GM23338 (cell line): Measurements from ENCODE around the gene HNRNPA1. TPM values are rescaled to one million over a fixed set of nuclear protein-coding genes. Genes with fewer than 3 reads are reported as not detected.
A peak's percentile ranks its signal among the peaks of the same experiment; 100 is the strongest.

Experiments used
- ATAC-seq: fragments of 200-7000 bp; cut with Tn5 transposase; 3 replicates; pipeline ENCODE4 v1.9.1; 2020
- DNase-seq: peaks from one replicate; pipeline ENCODE4 v3.0.0-alpha.2; 2015; ENCODE audit warnings: low spot score
- H2AFZ ChIP-seq: fragments of 200-600 bp; sonication (generic); 2 replicates; pipeline ENCODE4 v1.8.0; 2016; ENCODE audit warnings: antibody characterized with exemption, mild to moderate bottlenecking, moderate library complexity
- H3F3A ChIP-seq: fragments of 200-600 bp; sonication (generic); replicated peaks from 2 replicates; pipeline ENCODE4 v1.8.0; 2017; ENCODE audit warnings: antibody characterized with exemption, mixed run types, low read depth
- H3K27ac ChIP-seq: fragments of 200-600 bp; sonication (generic); 2 replicates; pipeline ENCODE4 v1.6.1; 2016; ENCODE audit warnings: low read depth
- H3K27me3 ChIP-seq: fragments of 200-600 bp; sonication (generic); 2 replicates; pipeline ENCODE4 v1.8.0; 2016; ENCODE audit warnings: mild to moderate bottlenecking, mixed run types, moderate library complexity; ENCODE audit not compliant: insufficient read depth
- H3K36me3 ChIP-seq: fragments of 200-600 bp; sonication (generic); 2 replicates; pipeline ENCODE4 v1.8.0; 2016; ENCODE audit warnings: mild to moderate bottlenecking; ENCODE audit not compliant: insufficient read depth
- H3K4me1 ChIP-seq: fragments of 200-600 bp; sonication (generic); 2 replicates; pipeline ENCODE4 v1.8.0; 2016; ENCODE audit warnings: mild to moderate bottlenecking, moderate library complexity; ENCODE audit not compliant: insufficient read depth
- H3K4me2 ChIP-seq: fragments of 200-600 bp; sonication (generic); 2 replicates; pipeline ENCODE4 v1.7.1; 2017; ENCODE audit warnings: mixed run types
- H3K4me3 ChIP-seq: fragments of 200-600 bp; sonication (generic); 2 replicates; pipeline ENCODE4 v1.6.1; 2016; ENCODE audit warnings: mixed run types
- H3K79me2 ChIP-seq: fragments of 200-600 bp; sonication (generic); replicated peaks from 2 replicates; pipeline ENCODE4 v1.8.0; 2017; ENCODE audit warnings: mild to moderate bottlenecking; ENCODE audit not compliant: insufficient read depth
- H3K9me2 ChIP-seq: fragments of 200-600 bp; sonication (generic); 2 replicates; pipeline ENCODE4 v1.8.0; 2017; ENCODE audit not compliant: insufficient read depth
- H4K20me1 ChIP-seq: fragments of 200-600 bp; sonication (generic); replicated peaks from 2 replicates; pipeline ENCODE4 v1.8.0; 2017; ENCODE audit warnings: mild to moderate bottlenecking; ENCODE audit not compliant: insufficient read depth
- H3K27ac Mint-ChIP-seq: 2 replicates; pipeline ENCODE4 v1.8.0; 2020; ENCODE audit warnings: inconsistent platforms, mild to moderate bottlenecking, moderate library complexity, mixed read lengths
- H3K27me3 Mint-ChIP-seq: 3 replicates; pipeline ENCODE4 v1.8.0; 2022; ENCODE audit warnings: low read depth, mild to moderate bottlenecking, moderate library complexity, mixed read lengths, inconsistent platforms; ENCODE audit not compliant: insufficient read depth, poor library complexity
- H3K36me3 Mint-ChIP-seq: 3 replicates; pipeline ENCODE4 v1.8.0; 2021; ENCODE audit warnings: low read depth, mild to moderate bottlenecking, inconsistent platforms, moderate library complexity, mixed read lengths
- H3K4me1 Mint-ChIP-seq: 3 replicates; pipeline ENCODE4 v1.8.0; 2020; ENCODE audit warnings: mild to moderate bottlenecking, inconsistent platforms, mixed read lengths
- H3K4me3 Mint-ChIP-seq: 3 replicates; pipeline ENCODE4 v1.8.0; 2021; ENCODE audit warnings: moderate library complexity, mild to moderate bottlenecking, inconsistent platforms, mixed read lengths
- H3K9me3 Mint-ChIP-seq: 3 replicates; pipeline ENCODE4 v1.8.0; 2020; ENCODE audit warnings: moderate library complexity, mild to moderate bottlenecking, inconsistent platforms, mixed read lengths
- CREB1 ChIP-seq: fragments of 250-450 bp; sonication (Bioruptor Pico); IDR thresholded peaks from 2 replicates; pipeline ENCODE4 v1.5.0; 2020; ENCODE audit warnings: low read depth, mild to moderate bottlenecking, moderate library complexity
- ETS1 ChIP-seq: IDR thresholded peaks from 2 replicates; pipeline ENCODE4 v1.6.1; 2016; ENCODE audit warnings: antibody characterized with exemption
- EZH2 ChIP-seq: fragments of 200-600 bp; sonication (generic); IDR thresholded peaks from one replicate; pipeline ENCODE4 v1.8.0; 2017; ENCODE audit warnings: antibody characterized with exemption, mild to moderate bottlenecking, low read depth; ENCODE audit not compliant: unreplicated experiment
- JUNB ChIP-seq: IDR thresholded peaks from one replicate; pipeline ENCODE4 v1.6.1; 2016; ENCODE audit warnings: antibody characterized with exemption; ENCODE audit not compliant: unreplicated experiment
- POLR2AphosphoS5 ChIP-seq: IDR thresholded peaks from 2 replicates; pipeline ENCODE4 v1.6.1; 2016; ENCODE audit warnings: antibody characterized with exemption, low read depth
- STAT1 ChIP-seq: IDR thresholded peaks from one replicate; pipeline ENCODE4 v1.6.1; 2016; ENCODE audit warnings: antibody characterized with exemption; ENCODE audit not compliant: unreplicated experiment
- ZNF114 ChIP-seq: fragments of 250-450 bp; sonication (Bioruptor Pico); IDR thresholded peaks from 2 replicates; pipeline ENCODE4 v1.5.0; 2020; ENCODE audit warnings: mild to moderate bottlenecking, moderate library complexity
- ZNF331 ChIP-seq: fragments of 250-450 bp; sonication (Bioruptor Pico); IDR thresholded peaks from 2 replicates; pipeline ENCODE4 v1.5.0; 2020; ENCODE audit warnings: low read depth, mild to moderate bottlenecking, moderate library complexity
- ZNF462 ChIP-seq: fragments of 250-450 bp; sonication (Bioruptor Pico); IDR thresholded peaks from 2 replicates; pipeline ENCODE4 v1.5.0; 2020; ENCODE audit warnings: mild to moderate bottlenecking, moderate library complexity
- polyA plus RNA-seq: library from polyadenylated mRNA; unstranded; fragments of >200 nt; fragmentation: Nextera tagmentation; extraction: Ambion mirVana; gene quantifications from 2 replicates; pipeline ENCODE4 v1.2.1, GENCODE V29; 2016
- total RNA-seq: library from RNA; depleted of rRNA; stranded (reverse); fragments of >200 nt; shearing (Covaris generic); gene quantifications from 2 replicates; pipeline ENCODE4 v1.2.3, GENCODE V29; 2014
- TF ChIP-seq, protein P1 (sequence below): IDR thresholded peaks from one replicate; pipeline ENCODE4 v1.6.1; 2018; ENCODE audit warnings: antibody characterized with exemption; ENCODE audit not compliant: unreplicated experiment

Gene HNRNPA1
- total and polyA plus RNA-seq, 2 experiments from 2014 or later, result 1,104 to 2,576 TPM

DNA sequence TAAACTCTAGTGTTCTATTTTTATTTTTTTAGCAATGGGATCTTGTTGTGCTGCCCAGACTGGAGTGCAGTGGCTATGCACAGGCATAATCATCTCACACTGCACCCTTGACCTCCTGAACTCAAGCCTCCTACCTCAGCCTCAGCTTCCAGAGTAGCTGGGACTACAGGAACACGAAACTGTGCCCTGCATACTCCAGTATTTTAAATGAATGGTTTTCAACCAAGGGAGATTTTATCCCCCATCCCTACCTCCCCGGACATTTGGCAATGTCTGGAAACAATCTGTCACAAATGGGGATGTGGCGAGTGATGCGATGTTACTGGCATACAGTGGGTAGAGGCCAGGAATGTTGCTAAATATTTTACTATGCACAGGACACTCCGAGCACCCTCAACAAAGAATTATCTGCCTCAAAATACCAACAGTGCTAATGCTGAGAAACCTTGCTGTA lies 2.7 kb upstream of the HNRNPA1 start:
- Histone ChIP-seq H3K4me2 (peak overlapping the region; percentile 88), H3K79me2 (peaks cover 85% of the 10 kb centered on the region), H3K4me1 (peaks cover 31% of the 10 kb centered on the region), H3F3A (peaks cover 15% of the 10 kb centered on the region), H3K4me3 (peak overlapping the region; percentile 73), H3K9me2 (no peaks in the 10 kb centered on the region), H2AFZ (no peak overlapping the region), H3K27ac (0 out of 2 replicates have a peak overlapping the region, but pooled peaks have one; percentile 95), H4K20me1 (peaks cover 41% of the 10 kb centered on the region), H3K27me3 (no peaks in the 10 kb centered on the region), H3K36me3 (peaks cover 28% of the 10 kb centered on the region)
- peak overlapping the region; percentile 74 for H3K27ac Mint-ChIP-seq
- H3K27me3 Mint-ChIP-seq, result peaks cover 10% of the 10 kb centered on the region
- H3K4me1 Mint-ChIP-seq, result peaks cover 29% of the 10 kb centered on the region
- no peak for ATAC-seq
- no peak for DNase-seq
- TF ChIP-seq STAT1, result no peak
- no peak for TF ChIP-seq ZNF331 (CRISPR knock-in tag)
- TF ChIP-seq, protein P1, sequence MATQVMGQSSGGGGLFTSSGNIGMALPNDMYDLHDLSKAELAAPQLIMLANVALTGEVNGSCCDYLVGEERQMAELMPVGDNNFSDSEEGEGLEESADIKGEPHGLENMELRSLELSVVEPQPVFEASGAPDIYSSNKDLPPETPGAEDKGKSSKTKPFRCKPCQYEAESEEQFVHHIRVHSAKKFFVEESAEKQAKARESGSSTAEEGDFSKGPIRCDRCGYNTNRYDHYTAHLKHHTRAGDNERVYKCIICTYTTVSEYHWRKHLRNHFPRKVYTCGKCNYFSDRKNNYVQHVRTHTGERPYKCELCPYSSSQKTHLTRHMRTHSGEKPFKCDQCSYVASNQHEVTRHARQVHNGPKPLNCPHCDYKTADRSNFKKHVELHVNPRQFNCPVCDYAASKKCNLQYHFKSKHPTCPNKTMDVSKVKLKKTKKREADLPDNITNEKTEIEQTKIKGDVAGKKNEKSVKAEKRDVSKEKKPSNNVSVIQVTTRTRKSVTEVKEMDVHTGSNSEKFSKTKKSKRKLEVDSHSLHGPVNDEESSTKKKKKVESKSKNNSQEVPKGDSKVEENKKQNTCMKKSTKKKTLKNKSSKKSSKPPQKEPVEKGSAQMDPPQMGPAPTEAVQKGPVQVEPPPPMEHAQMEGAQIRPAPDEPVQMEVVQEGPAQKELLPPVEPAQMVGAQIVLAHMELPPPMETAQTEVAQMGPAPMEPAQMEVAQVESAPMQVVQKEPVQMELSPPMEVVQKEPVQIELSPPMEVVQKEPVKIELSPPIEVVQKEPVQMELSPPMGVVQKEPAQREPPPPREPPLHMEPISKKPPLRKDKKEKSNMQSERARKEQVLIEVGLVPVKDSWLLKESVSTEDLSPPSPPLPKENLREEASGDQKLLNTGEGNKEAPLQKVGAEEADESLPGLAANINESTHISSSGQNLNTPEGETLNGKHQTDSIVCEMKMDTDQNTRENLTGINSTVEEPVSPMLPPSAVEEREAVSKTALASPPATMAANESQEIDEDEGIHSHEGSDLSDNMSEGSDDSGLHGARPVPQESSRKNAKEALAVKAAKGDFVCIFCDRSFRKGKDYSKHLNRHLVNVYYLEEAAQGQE, result no peak
- no peak for TF ChIP-seq JUNB
- no peak for TF ChIP-seq ETS1
- H3K4me3 Mint-ChIP-seq, result no peak overlapping the region
- H3K36me3 Mint-ChIP-seq, result peaks cover 19% of the 10 kb centered on the region
- peaks cover 7% of the 10 kb centered on the region; the same call in 1 of the 3 replicates for H3K9me3 Mint-ChIP-seq

GRCh38 chr12:54279227-54279631 lies 1.3 kb upstream of the HNRNPA1 start:
- peaks cover 7% of the 10 kb centered on the region for H3K36me3 Mint-ChIP-seq
- H3K27me3 Mint-ChIP-seq, result peaks cover 14% of the 10 kb centered on the region
- ATAC-seq (no peak), DNase-seq (no peak)
- peak overlapping the region; percentile 73 for H3K4me3 ChIP-seq
- no peak overlapping the region for H2AFZ ChIP-seq
- H3K27ac ChIP-seq, result peak overlapping the region; percentile 95
- H3K27me3 ChIP-seq, result no peaks in the 10 kb centered on the region
- no peaks in the 10 kb centered on the region for H3K9me2 ChIP-seq
- H3K27ac Mint-ChIP-seq, result no peak overlapping the region
- H3K36me3 ChIP-seq, result peaks cover 33% of the 10 kb centered on the region
- peaks cover 46% of the 10 kb centered on the region for H4K20me1 ChIP-seq
- peaks cover 43% of the 10 kb centered on the region for H3K4me1 Mint-ChIP-seq
- peaks cover 87% of the 10 kb centered on the region for H3K79me2 ChIP-seq
- H3K4me1 ChIP-seq, result peaks cover 41% of the 10 kb centered on the region
- peak overlapping the region; percentile 88 for H3K4me2 ChIP-seq
- no peak overlapping the region for H3K4me3 Mint-ChIP-seq
- H3F3A ChIP-seq, result peaks cover 28% of the 10 kb centered on the region
- H3K9me3 Mint-ChIP-seq, result peaks cover 7% of the 10 kb centered on the region; the same call in 1 of the 3 replicates
- TF ChIP-seq ETS1 (no peak), POLR2AphosphoS5 (no peak), EZH2 (no peak), ZNF462 (no peak), CREB1 (CRISPR knock-in tag) (no peak), STAT1 (no peak), ZNF114 (CRISPR knock-in tag) (no peak)
